RWPE1 (cell line): Measurements from ENCODE around the gene KAZN.

Experiments
- CTCF ChIA-PET: fragments of 350-600 bp; sonication (Branson Sonifier 250); formaldehyde crosslinking; extraction: SDS; loops from one replicate; lab custom pipeline; 2021; lab: Yijun Ruan, JAX
- POLR2A ChIA-PET: fragments of 400-600 bp; formaldehyde crosslinking; extraction: SDS; loops from one replicate; lab custom pipeline; 2020; ENCODE audit warnings: antibody characterized with exemption; ENCODE audit not compliant: low non-redundant PET; lab: Yijun Ruan, JAX
- DNase-seq: peaks from one replicate; pipeline ENCODE4 v3.0.0; 2012; ENCODE audit warnings: low spot score
- H3K27ac ChIP-seq: fragments of 450-650 bp; 2 replicates; pipeline ENCODE4 v1.5.1; 2017
- CTCF ChIP-seq: fragments of 450-650 bp; conservative IDR thresholded peaks from 2 replicates; pipeline ENCODE4 v1.5.1; 2017; ENCODE audit warnings: low read depth, mild to moderate bottlenecking

Gene KAZN

DNA sequence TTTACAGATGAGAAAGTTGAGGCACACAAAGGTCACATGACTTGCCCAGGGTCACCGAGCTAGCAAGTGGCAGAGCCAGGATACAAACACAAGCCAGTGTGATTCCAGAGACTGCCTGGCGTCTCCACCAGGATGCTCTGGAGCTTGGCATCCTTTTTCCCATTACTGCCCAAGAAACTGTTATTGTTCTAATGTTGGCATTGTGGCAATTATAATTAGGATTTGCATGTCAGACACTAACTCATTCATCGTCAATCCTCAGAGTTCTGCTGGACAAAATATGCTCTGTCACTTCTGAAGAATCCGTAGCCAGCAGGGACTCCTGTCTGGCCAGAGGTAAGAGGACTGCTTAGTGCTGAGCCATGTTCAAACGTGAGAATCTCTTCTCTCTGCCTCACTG, 8.8 kb downstream of the KAZN start:
- no peak for DNase-seq
- no peak overlapping the region for H3K27ac ChIP-seq
- ChIA-PET CTCF (interaction anchor here (0.6 to 2.0 kb wide), 7 partner anchors 32 to 439 kb away, joined by 3 to 6 read pairs (median 4); no protein-coding TSS in a partner anchor), POLR2A (no interaction called here)
- no peak for TF ChIP-seq CTCF

DNA sequence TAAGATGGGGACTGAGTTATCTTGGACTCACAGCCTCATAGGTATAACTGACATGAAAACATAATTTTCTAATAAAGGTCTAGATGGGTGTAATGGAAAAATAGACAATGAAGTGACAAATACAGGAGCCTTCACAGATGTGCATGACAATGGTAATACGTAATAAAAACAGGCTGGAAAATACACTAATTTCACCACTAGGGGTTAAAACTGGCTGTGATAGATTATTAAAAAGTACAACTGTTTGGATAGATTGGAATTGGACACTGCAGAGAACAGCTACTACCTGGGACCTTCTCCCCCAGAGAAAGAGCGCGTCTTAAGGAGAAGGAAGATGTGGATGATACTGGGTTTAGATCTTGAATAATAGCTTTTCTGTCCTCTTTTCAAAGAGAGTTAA, 9.8 kb downstream of the KAZN start:
- CTCF ChIA-PET = interaction anchor here (0.6 to 2.0 kb wide), 2 partner anchors 26 to 438 kb away, joined by 3 to 6 read pairs; no protein-coding TSS in a partner anchor
- no peak for TF ChIP-seq CTCF
- POLR2A ChIA-PET = no interaction called here
- no peak overlapping the region for H3K27ac ChIP-seq
- no peak for DNase-seq

DNA sequence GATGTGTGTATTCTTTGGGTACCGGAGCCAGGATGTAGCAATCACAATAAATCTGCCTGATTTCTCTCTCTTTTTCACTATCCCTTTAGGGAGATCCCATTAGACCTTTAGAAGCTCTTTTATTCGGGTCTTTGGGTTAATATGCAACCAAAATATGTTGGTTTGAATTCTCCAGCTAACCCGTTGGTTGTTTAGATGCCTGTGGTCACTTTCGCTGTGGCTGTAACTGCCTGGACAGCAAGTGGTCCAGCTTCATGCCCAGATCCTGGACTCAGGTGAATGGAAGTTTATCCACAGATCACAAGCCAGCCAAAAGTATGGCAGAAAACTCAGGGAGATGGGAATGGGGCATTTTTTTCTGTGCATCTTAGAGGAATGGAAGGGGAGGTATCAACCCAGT, 12.3 kb downstream of the KAZN start:
- TF ChIP-seq CTCF = no peak
- ChIA-PET POLR2A (interaction anchor here (0.7 kb wide), 1 partner anchor 219 kb away, joined by 3 read pairs; no protein-coding TSS in a partner anchor), CTCF (interaction anchor here (0.7 kb wide), 1 partner anchor 194 kb away, joined by 9 read pairs; no protein-coding TSS in a partner anchor)
- DNase-seq = no peak
- no peak overlapping the region for H3K27ac ChIP-seq

DNA sequence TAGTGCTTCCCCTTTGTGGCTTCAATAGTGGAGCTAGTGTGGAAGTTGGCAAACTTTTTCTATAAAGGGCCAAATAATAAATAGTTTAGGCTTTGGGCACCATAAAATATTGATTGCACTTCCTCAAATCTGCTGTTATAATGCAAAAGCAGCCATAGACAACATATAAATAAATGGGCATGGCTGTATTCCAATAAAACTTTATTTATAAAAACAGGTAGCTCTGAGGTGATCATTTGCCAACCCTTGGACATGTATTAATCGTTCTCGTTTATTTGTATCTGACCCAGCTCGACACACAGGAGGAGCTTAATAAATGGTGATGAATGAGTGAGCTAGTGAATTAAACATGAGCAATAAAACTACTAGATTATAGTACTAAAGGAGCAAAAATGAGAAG, 13.3 kb downstream of the KAZN start:
- no peak overlapping the region for H3K27ac ChIP-seq
- no peak for TF ChIP-seq CTCF
- DNase-seq = no peak
- ChIA-PET CTCF (interaction anchor here (0.7 kb wide), 1 partner anchor 303 kb away, joined by 3 read pairs; no protein-coding TSS in a partner anchor), POLR2A (no interaction called here)

GRCh38 chr1:14612256-14612655, 13.8 kb downstream of the KAZN start:
- TF ChIP-seq CTCF = no peak
- H3K27ac ChIP-seq = no peak overlapping the region
- ChIA-PET CTCF (interaction anchor here (0.7 kb wide), 1 partner anchor 303 kb away, joined by 3 read pairs; no protein-coding TSS in a partner anchor), POLR2A (no interaction called here)
- DNase-seq = no peak

DNA sequence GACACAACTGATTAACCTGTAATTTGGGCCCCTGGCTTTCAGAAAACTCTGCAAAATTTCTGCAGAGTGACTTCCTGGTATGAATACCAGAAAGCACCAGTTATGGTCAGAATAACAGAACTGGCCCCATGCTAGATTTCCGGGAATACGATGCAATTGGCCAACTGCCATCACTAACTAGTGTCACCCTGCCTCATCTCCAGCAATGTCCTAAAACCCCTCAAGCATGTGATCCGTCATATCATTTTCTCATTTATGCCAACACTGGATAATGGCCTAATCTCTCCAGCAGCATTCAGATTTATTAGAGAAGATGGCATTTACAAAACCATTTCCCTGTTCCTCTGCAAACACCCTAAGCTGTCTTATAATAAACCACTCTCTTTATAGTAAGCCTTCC, 15.4 kb downstream of the KAZN start:
- POLR2A ChIA-PET = no interaction called here
- CTCF ChIA-PET = no interaction called here
- H3K27ac ChIP-seq = no peak overlapping the region
- DNase-seq = no peak
- TF ChIP-seq CTCF = no peak
